Measurements from ENCODE around the gene TRPM3.

DNA sequence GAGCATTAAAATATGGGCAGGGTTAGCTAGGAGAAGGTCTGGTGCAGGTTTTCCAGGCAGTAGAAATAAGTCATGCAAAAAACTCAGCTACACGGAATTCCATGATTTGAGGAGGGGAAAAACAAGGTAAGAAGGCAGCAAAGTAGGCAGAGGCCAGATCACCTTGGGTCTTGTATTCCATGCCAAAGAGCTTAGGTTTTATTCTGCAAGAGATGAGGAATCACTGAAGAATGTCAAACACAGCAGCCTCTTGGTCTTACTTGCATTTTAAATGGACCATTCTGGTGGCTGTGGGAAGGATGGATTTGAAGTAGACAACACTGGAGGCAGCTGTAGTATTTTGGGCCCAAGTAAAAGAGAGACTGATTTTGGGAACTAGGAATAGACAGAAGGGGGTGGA lies 8.6 kb downstream of the TRPM3 start:
- TF ChIP-seq EZH2 (optimal IDR thresholded peaks at IDR 0.05; ENCODE audit: low read depth, low read length) (no peak), CTCF (IDR thresholded peaks at IDR 0.05; ENCODE audit: low read length) (no peak)
